Naive thymus-derived CD8-positive, alpha-beta T cell (primary cell): ENCODE measurements around the gene GREB1L. TPM values are rescaled to one million over a fixed set of nuclear protein-coding genes. Genes with fewer than 3 reads are reported as not detected.

Experiments used
- ATAC-seq, 2 donors: fragments of 150-1000 bp; cut with Tn5 transposase in 1 of 2; sonication (Bioruptor Pico), chemical (Tn5 transposase) in 1 of 2; 1 replicate in 1 of 2; 2 replicates in 1 of 2; pipeline ENCODE4 v1.10.0; 2021; ENCODE audit warnings: mild to moderate bottlenecking in 2 of 2, moderate library complexity in 2 of 2
- POLR2A ChIA-PET: fragments of 350-600 bp; sonication (Branson Sonifier 250); formaldehyde crosslinking; loops from one replicate; lab custom pipeline; 2021; ENCODE audit warnings: antibody characterized with exemption; lab: Charles Lee
- DNase-seq, 10 donors: peaks; one replicate each; pipeline versions ENCODE4 v3.0.0 to v3.0.0-alpha.2; 2020 to 2022
- H3K27ac Mint-ChIP-seq, 10 donors: one replicate each; pipeline ENCODE4 v1.8.0; 2020 to 2022; ENCODE audit warnings: mild to moderate bottlenecking in 10 of 10, mixed read lengths in 10 of 10, moderate library complexity in 4 of 10, inconsistent platforms in 1 of 10
- H3K27me3 Mint-ChIP-seq, 5 donors: one replicate each; pipeline ENCODE4 v1.8.0; 2021 to 2022; ENCODE audit warnings: mixed read lengths in 5 of 5
- H3K36me3 Mint-ChIP-seq, 3 donors: one replicate each; pipeline ENCODE4 v1.8.0; 2020 to 2022; ENCODE audit warnings: mixed read lengths in 3 of 3, mild to moderate bottlenecking in 2 of 3, inconsistent platforms in 1 of 3
- H3K4me1 Mint-ChIP-seq, 4 donors: one replicate each; pipeline ENCODE4 v1.8.0; 2021 to 2022; ENCODE audit warnings: mixed read lengths in 4 of 4
- H3K4me3 Mint-ChIP-seq, 10 donors: one replicate each; pipeline ENCODE4 v1.8.0; 2020 to 2022; ENCODE audit warnings: mild to moderate bottlenecking in 10 of 10, mixed read lengths in 10 of 10, moderate library complexity in 6 of 10, inconsistent platforms in 1 of 10
- H3K9me3 Mint-ChIP-seq, 9 donors: one replicate each; pipeline ENCODE4 v1.8.0; 2020 to 2022; ENCODE audit warnings: mixed read lengths in 9 of 9, mild to moderate bottlenecking in 3 of 9, inconsistent platforms in 1 of 9, moderate library complexity in 1 of 9
- polyA plus RNA-seq, 3 donors: library from polyadenylated mRNA; unstranded; fragments of 300-500 nt; fragmentation: Illumina TruSeq; gene quantifications; one replicate each; pipeline ENCODE4 v1.2.3, GENCODE V29; 2021
- total RNA-seq, 8 experiments: library from RNA in 2 of 8; stranded (reverse) in 2 of 8; gene quantifications; one replicate each; pipeline ENCODE4 v1.2.3 and lab custom pipeline; 2021 to 2026

Gene GREB1L
- total and polyA plus RNA-seq, 5 experiments from 2014 or later, result 0.07 to 0.09 TPM; not detected in 3

GRCh38 chr18:21459706-21460286 lies 217.8 kb downstream of the GREB1L start:
- H3K36me3 Mint-ChIP-seq, result peaks cover 0 to 2% (median 0%) of the 10 kb centered on the region in 3 donors
- H3K27ac Mint-ChIP-seq, result no peak overlapping the region
- H3K4me3 Mint-ChIP-seq, result no peak overlapping the region
- DNase-seq, result no peak
- peaks cover 0 to 2% (median 0%) of the 10 kb centered on the region in 4 donors for H3K4me1 Mint-ChIP-seq
- H3K27me3 Mint-ChIP-seq, result peaks cover 5 to 26% (median 15%) of the 10 kb centered on the region in 5 donors
- POLR2A ChIA-PET, result no interaction called here
- no peak for ATAC-seq
- H3K9me3 Mint-ChIP-seq, result no peaks in the 10 kb centered on the region

- Mint-ChIP-seq H3K4me1 (peaks cover 0 to 2% (median 0%) of the 10 kb centered on the region in 4 donors), H3K27me3 (peaks cover 5 to 28% (median 18%) of the 10 kb centered on the region in 5 donors), H3K9me3 (no peaks in the 10 kb centered on the region), H3K27ac (no peak overlapping the region), H3K36me3 (peaks cover 0 to 2% (median 0%) of the 10 kb centered on the region in 3 donors), H3K4me3 (no peak overlapping the region)
- POLR2A ChIA-PET, result no interaction called here
- ATAC-seq (no peak), DNase-seq (no peak)
Measured at GRCh38 chr18:21461460-21461859, 219.4 kb downstream of the GREB1L start.

- Mint-ChIP-seq H3K4me1 (peaks cover 0 to 2% (median 0%) of the 10 kb centered on the region in 4 donors), H3K27ac (peak overlapping the region in 1 of 10 donors; percentile 12), H3K36me3 (peaks cover 0 to 2% (median 0%) of the 10 kb centered on the region in 3 donors), H3K27me3 (peaks cover 7 to 38% (median 23%) of the 10 kb centered on the region in 5 donors), H3K4me3 (no peak overlapping the region), H3K9me3 (no peaks in the 10 kb centered on the region)
- ATAC-seq (no peak), DNase-seq (no peak)
- POLR2A ChIA-PET, result no interaction called here
Measured at GRCh38 chr18:21463718-21464117, 221.7 kb downstream of the GREB1L start.

- H3K36me3 Mint-ChIP-seq, result peaks cover 0 to 2% (median 0%) of the 10 kb centered on the region in 3 donors
- no peak overlapping the region for H3K4me3 Mint-ChIP-seq
- peaks cover 0 to 2% (median 0%) of the 10 kb centered on the region in 9 donors for H3K9me3 Mint-ChIP-seq
- DNase-seq (no peak), ATAC-seq (no peak)
- POLR2A ChIA-PET, result no interaction called here
- no peaks in the 10 kb centered on the region for H3K4me1 Mint-ChIP-seq
- H3K27me3 Mint-ChIP-seq, result peaks cover 8 to 32% (median 16%) of the 10 kb centered on the region in 5 donors
- no peak overlapping the region for H3K27ac Mint-ChIP-seq
Measured at GRCh38 chr18:21468514-21469164, 226.6 kb downstream of the GREB1L start.

- POLR2A ChIA-PET, result no interaction called here
- Mint-ChIP-seq H3K4me1 (no peaks in the 10 kb centered on the region), H3K9me3 (peaks cover 0 to 3% (median 0%) of the 10 kb centered on the region in 9 donors), H3K36me3 (peaks cover 0 to 4% (median 0%) of the 10 kb centered on the region in 3 donors), H3K27me3 (peaks cover 11 to 22% (median 19%) of the 10 kb centered on the region in 5 donors), H3K27ac (no peak overlapping the region), H3K4me3 (no peak overlapping the region)
- DNase-seq (no peak), ATAC-seq (no peak)
Measured at GRCh38 chr18:21472741-21473140, 230.7 kb downstream of the GREB1L start.

- DNase-seq (no peak), ATAC-seq (no peak)
- Mint-ChIP-seq H3K4me1 (no peaks in the 10 kb centered on the region), H3K9me3 (peaks cover 0 to 3% (median 0%) of the 10 kb centered on the region in 9 donors), H3K4me3 (no peak overlapping the region), H3K27me3 (peaks cover 11 to 22% (median 18%) of the 10 kb centered on the region in 5 donors), H3K27ac (no peak overlapping the region), H3K36me3 (peaks cover 0 to 4% (median 0%) of the 10 kb centered on the region in 3 donors)
- POLR2A ChIA-PET, result no interaction called here
Measured at GRCh38 chr18:21474621-21475020, 232.6 kb downstream of the GREB1L start.

- DNase-seq (no peak), ATAC-seq (no peak)
- POLR2A ChIA-PET, result no interaction called here
- Mint-ChIP-seq H3K27ac (no peak overlapping the region), H3K4me1 (no peaks in the 10 kb centered on the region), H3K27me3 (peaks cover 4 to 20% (median 11%) of the 10 kb centered on the region in 5 donors), H3K36me3 (no peaks in the 10 kb centered on the region), H3K9me3 (no peaks in the 10 kb centered on the region), H3K4me3 (no peak overlapping the region)
Measured at GRCh38 chr18:21479721-21480120, 237.7 kb downstream of the GREB1L start.

GRCh38 chr18:21481739-21482138 lies 239.7 kb downstream of the GREB1L start:
- Mint-ChIP-seq H3K4me1 (no peaks in the 10 kb centered on the region), H3K36me3 (no peaks in the 10 kb centered on the region), H3K9me3 (no peaks in the 10 kb centered on the region), H3K27me3 (peaks cover 0 to 10% (median 6%) of the 10 kb centered on the region in 5 donors), H3K27ac (no peak overlapping the region), H3K4me3 (no peak overlapping the region)
- no peak for DNase-seq
- ATAC-seq, result no peak
- POLR2A ChIA-PET, result no interaction called here

- no peaks in the 10 kb centered on the region for H3K9me3 Mint-ChIP-seq
- no peak overlapping the region for H3K4me3 Mint-ChIP-seq
- no peaks in the 10 kb centered on the region for H3K36me3 Mint-ChIP-seq
- ATAC-seq, result no peak
- POLR2A ChIA-PET, result no interaction called here
- no peak overlapping the region for H3K27ac Mint-ChIP-seq
- H3K27me3 Mint-ChIP-seq, result peaks cover 0 to 10% (median 6%) of the 10 kb centered on the region in 5 donors
- H3K4me1 Mint-ChIP-seq, result no peaks in the 10 kb centered on the region
- DNase-seq, result no peak
Measured at GRCh38 chr18:21483051-21483450, 241.0 kb downstream of the GREB1L start.

- Mint-ChIP-seq H3K27me3 (peaks cover 0 to 10% (median 6%) of the 10 kb centered on the region in 5 donors), H3K27ac (no peak overlapping the region), H3K9me3 (no peaks in the 10 kb centered on the region), H3K4me3 (no peak overlapping the region), H3K4me1 (no peaks in the 10 kb centered on the region), H3K36me3 (no peaks in the 10 kb centered on the region)
- DNase-seq (no peak), ATAC-seq (no peak)
- POLR2A ChIA-PET, result interaction anchor here (0.7 kb wide), 1 partner anchor 115 kb away, joined by 4 read pairs; no protein-coding TSS in a partner anchor
Measured at GRCh38 chr18:21484851-21485636, 243.0 kb downstream of the GREB1L start.

GRCh38 chr18:21486905-21487437 lies 244.9 kb downstream of the GREB1L start:
- POLR2A ChIA-PET, result no interaction called here
- peaks cover 0 to 6% (median 2%) of the 10 kb centered on the region in 5 donors for H3K27me3 Mint-ChIP-seq
- H3K4me1 Mint-ChIP-seq, result no peaks in the 10 kb centered on the region
- H3K36me3 Mint-ChIP-seq, result no peaks in the 10 kb centered on the region
- ATAC-seq (no peak), DNase-seq (no peak)
- H3K4me3 Mint-ChIP-seq, result no peak overlapping the region
- no peaks in the 10 kb centered on the region for H3K9me3 Mint-ChIP-seq
- H3K27ac Mint-ChIP-seq, result no peak overlapping the region

GRCh38 chr18:21489119-21489750 lies 247.2 kb downstream of the GREB1L start:
- Mint-ChIP-seq H3K27ac (no peak overlapping the region), H3K4me1 (no peaks in the 10 kb centered on the region), H3K4me3 (no peak overlapping the region), H3K27me3 (peaks cover 0 to 7% (median 4%) of the 10 kb centered on the region in 5 donors), H3K9me3 (no peaks in the 10 kb centered on the region), H3K36me3 (no peaks in the 10 kb centered on the region)
- ATAC-seq (no peak), DNase-seq (peak in 4 of 10 donors; percentile 17 to 28 (median 25))
- POLR2A ChIA-PET, result no interaction called here
